ENCODE measurements around the gene FBXO47.

FBXO47 gene, protein sequence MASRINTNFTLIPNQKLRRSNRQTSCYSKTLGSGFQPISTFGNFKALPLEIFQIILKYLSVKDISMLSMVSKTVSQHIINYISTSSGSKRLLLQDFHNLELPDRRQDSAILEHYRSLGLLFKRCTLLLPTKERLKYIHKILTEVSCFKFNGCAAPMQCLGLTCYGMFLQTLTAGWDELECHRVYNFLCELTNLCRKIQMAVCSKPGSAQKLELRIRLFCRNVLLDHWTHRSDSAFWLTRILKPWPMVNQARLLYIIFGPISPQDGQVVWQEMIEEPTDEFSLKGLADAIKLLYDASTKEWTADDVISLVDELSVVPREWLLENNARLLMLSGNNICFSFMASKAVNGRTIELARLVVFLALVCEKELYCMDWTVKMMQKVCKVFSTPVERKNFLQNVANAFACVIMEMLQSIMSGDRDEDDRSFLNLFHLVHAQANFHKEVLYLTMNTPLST

DNA sequence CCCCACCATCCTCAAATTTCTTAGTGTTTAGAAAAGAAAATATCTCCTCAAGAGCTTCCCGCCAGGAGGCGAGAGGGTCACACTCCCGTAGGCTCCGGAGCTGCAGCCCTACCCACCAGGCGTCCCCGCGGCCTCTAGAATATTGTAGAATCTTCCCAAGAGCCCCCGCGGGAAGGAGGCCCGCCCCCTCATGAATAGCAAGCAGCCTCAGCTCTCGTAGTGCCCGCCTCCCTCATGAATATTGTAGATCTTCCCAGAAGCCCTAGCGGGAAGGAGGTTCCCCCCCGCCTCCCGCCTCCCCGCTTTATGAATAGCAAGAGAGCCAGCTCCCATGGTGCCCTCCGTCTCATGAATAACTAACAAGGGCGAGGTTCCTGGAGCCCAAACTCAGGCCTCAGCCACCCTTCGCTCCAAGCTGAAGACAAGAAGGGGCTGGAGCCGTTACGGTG, at the start of gene FBXO47:
TSS of gene FBXO47 (minus strand) at position 114 of the 449 bp plus-strand sequence. CDS start 4,378 bp downstream, outside the sequence.
- peak; percentile 89 for DNase-seq (ENCODE audit: low read depth)
- H3K4me3 ChIP-seq (ENCODE audit: control insufficient read depth, low read depth, low read length) = peak within 1 kb of the TSS; percentile 44
- TF ChIP-seq, protein P1, sequence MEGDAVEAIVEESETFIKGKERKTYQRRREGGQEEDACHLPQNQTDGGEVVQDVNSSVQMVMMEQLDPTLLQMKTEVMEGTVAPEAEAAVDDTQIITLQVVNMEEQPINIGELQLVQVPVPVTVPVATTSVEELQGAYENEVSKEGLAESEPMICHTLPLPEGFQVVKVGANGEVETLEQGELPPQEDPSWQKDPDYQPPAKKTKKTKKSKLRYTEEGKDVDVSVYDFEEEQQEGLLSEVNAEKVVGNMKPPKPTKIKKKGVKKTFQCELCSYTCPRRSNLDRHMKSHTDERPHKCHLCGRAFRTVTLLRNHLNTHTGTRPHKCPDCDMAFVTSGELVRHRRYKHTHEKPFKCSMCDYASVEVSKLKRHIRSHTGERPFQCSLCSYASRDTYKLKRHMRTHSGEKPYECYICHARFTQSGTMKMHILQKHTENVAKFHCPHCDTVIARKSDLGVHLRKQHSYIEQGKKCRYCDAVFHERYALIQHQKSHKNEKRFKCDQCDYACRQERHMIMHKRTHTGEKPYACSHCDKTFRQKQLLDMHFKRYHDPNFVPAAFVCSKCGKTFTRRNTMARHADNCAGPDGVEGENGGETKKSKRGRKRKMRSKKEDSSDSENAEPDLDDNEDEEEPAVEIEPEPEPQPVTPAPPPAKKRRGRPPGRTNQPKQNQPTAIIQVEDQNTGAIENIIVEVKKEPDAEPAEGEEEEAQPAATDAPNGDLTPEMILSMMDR (conservative IDR thresholded peaks at IDR 0.05; ENCODE audit: control insufficient read depth, insufficient read depth, low read depth, low read length) = peak; percentile 14

DNA sequence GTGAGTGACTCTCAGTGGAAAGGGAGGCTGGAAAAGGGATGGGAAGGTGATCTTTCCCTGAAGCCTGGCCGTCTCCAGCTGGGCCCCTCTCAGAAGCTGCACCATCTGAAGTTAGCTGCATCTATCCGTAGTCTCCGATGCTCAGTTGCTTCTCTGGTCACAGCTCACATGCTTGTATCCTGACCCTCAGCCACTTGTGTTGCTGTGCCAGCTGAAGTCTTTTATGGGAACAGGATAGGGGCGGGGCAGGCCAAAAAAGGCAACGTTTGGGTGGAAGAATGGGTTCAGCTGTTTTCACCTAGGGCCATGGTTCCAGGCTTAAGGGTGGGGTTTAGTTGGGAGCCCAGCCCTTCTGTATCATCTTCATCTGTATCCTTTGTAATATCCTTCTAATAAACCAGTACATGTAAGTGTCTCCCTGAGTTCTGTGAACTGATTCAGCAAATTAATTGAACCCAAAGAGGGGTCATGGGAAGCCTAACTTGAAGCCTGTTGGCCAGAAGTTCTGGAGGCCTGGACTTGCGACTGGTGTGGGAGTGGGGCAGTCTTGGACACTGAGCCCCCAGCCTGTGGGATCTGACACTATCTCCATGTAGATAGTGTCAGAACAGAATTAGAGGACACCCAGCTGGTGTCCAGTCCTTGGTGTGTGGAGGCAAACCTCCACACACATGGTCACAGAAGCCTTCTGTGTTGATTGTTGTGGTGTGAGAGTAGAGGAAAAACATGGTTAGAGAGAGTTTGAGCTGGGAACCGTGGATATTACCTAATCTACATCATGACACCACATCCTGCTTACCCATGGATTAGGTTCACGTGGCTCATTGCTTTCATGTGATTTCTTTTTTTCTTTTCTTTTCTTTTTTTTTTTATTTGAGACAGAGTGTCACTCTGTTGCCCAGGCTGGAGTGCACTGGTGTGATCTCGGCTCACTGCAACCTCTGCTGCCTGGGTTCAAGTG, 49.3 kb upstream of the FBXO47 start:
- H3K4me3 ChIP-seq (ENCODE audit: control insufficient read depth, low read depth, low read length) = no peak overlapping the region
- DNase-seq (ENCODE audit: low read depth) = peak; percentile 56
- TF ChIP-seq, protein P1 (conservative IDR thresholded peaks at IDR 0.05; ENCODE audit: control insufficient read depth, insufficient read depth, low read depth, low read length) = no peak

- TF ChIP-seq, protein P1 (conservative IDR thresholded peaks at IDR 0.05; ENCODE audit: control insufficient read depth, insufficient read depth, low read depth, low read length) = no peak
- DNase-seq (ENCODE audit: low read depth) = no peak
- no peak overlapping the region for H3K4me3 ChIP-seq (ENCODE audit: control insufficient read depth, low read depth, low read length)
Observed at GRCh38 chr17:39015546-39015935, 48.3 kb upstream of the FBXO47 start.

GRCh38 chr17:39014795-39015545, 47.8 kb upstream of the FBXO47 start:
- TF ChIP-seq, protein P1 (conservative IDR thresholded peaks at IDR 0.05; ENCODE audit: control insufficient read depth, insufficient read depth, low read depth, low read length) = no peak
- peak; percentile 11 for DNase-seq (ENCODE audit: low read depth)
- H3K4me3 ChIP-seq (ENCODE audit: control insufficient read depth, low read depth, low read length) = no peak overlapping the region

- TF ChIP-seq, protein P1 (conservative IDR thresholded peaks at IDR 0.05; ENCODE audit: control insufficient read depth, insufficient read depth, low read depth, low read length) = no peak
- no peak overlapping the region for H3K4me3 ChIP-seq (ENCODE audit: control insufficient read depth, low read depth, low read length)
- DNase-seq (ENCODE audit: low read depth) = peak; percentile 75
Observed at GRCh38 chr17:39014044-39014794, 47.0 kb upstream of the FBXO47 start.

All from fibroblast of mammary gland (primary cell).